ENCODE results near the gene POLR2E. TPM values are rescaled to one million over a fixed set of nuclear protein-coding genes. Genes with fewer than 3 reads are reported as not detected.
A peak's percentile ranks its signal among the peaks of the same experiment; 100 is the strongest.
"Not testable (repeated sequence)": the region's sequence is repeated elsewhere in the genome, so short reads cannot be mapped to it uniquely, and the experiment has no call there.

The POLR2E gene
- total RNA-seq, 4 donors from 2014 or later: 87.6 to 264 (median 163) TPM

DNA sequence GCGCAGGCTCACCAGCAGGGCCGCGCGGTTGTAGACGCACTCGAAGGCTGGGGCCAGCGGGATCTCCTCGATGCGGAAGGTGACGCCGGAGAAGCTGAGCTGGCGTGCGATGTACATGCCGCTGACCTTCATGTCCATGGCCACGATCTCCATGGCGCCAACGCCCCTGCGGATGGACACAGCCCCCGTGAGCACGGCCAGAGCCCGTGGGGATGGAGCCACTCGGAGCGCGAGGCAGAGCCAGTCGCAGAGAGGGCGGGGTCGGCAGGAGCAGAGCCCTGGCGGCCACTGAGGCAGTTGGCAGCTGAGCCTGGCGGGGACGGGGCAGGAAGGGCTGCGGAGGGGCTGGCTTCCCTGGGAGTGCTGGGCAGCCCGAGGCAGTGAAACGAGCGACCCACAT lies 23.8 kb upstream of the POLR2E start:
- intact Hi-C loops (cut with DNase I): no loop called here
- peaks cover 87 to 93% of the 10 kb centered on the region in 2 donors for H3K36me3 ChIP-seq
- peaks cover 0 to 2% of the 10 kb centered on the region in 2 donors for H3K4me1 ChIP-seq
- no peak overlapping the region for H3K27ac ChIP-seq
- TF ChIP-seq, protein P1, sequence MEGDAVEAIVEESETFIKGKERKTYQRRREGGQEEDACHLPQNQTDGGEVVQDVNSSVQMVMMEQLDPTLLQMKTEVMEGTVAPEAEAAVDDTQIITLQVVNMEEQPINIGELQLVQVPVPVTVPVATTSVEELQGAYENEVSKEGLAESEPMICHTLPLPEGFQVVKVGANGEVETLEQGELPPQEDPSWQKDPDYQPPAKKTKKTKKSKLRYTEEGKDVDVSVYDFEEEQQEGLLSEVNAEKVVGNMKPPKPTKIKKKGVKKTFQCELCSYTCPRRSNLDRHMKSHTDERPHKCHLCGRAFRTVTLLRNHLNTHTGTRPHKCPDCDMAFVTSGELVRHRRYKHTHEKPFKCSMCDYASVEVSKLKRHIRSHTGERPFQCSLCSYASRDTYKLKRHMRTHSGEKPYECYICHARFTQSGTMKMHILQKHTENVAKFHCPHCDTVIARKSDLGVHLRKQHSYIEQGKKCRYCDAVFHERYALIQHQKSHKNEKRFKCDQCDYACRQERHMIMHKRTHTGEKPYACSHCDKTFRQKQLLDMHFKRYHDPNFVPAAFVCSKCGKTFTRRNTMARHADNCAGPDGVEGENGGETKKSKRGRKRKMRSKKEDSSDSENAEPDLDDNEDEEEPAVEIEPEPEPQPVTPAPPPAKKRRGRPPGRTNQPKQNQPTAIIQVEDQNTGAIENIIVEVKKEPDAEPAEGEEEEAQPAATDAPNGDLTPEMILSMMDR (IDR thresholded peaks at IDR 0.05): no peak
- TF ChIP-seq POLR2A (IDR thresholded peaks at IDR 0.05): no peak
- no peaks in the 10 kb centered on the region for H3K9me3 ChIP-seq
- no peak overlapping the region for H3K4me3 ChIP-seq (replicated peaks in 1 of 3)
- H3K27me3 ChIP-seq: no peaks in the 10 kb centered on the region
- 92 to 96% methylated on average over 27 to 28 of the region's 34 CpGs for WGBS, 2 donors
- no peak for DNase-seq

DNA sequence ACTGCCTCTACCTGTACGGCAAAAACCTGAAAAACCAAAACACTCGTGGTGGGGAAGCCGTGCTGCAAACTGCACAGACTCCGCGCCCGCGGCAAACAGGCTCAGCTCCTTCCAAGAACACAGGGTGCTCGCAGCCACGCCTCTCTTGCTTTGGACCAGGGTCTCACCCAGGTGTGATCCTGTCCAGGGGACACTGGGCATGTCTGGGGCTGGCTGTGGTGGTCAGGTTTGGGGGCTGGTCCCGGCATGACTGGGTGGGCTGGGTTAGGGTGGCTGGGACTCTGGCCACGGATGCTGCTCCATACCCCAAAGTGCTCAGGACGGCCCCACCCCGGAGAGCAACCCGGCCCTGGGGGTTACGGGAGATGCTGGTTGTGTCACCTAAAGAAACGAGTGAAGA lies 22.5 kb upstream of the POLR2E start:
- no peak for TF ChIP-seq POLR2A (IDR thresholded peaks at IDR 0.05)
- TF ChIP-seq, protein P1 (IDR thresholded peaks at IDR 0.05): no peak
- WGBS, 2 donors: 93 to 97% methylated on average over 5 to 16 of the region's 16 CpGs

DNA sequence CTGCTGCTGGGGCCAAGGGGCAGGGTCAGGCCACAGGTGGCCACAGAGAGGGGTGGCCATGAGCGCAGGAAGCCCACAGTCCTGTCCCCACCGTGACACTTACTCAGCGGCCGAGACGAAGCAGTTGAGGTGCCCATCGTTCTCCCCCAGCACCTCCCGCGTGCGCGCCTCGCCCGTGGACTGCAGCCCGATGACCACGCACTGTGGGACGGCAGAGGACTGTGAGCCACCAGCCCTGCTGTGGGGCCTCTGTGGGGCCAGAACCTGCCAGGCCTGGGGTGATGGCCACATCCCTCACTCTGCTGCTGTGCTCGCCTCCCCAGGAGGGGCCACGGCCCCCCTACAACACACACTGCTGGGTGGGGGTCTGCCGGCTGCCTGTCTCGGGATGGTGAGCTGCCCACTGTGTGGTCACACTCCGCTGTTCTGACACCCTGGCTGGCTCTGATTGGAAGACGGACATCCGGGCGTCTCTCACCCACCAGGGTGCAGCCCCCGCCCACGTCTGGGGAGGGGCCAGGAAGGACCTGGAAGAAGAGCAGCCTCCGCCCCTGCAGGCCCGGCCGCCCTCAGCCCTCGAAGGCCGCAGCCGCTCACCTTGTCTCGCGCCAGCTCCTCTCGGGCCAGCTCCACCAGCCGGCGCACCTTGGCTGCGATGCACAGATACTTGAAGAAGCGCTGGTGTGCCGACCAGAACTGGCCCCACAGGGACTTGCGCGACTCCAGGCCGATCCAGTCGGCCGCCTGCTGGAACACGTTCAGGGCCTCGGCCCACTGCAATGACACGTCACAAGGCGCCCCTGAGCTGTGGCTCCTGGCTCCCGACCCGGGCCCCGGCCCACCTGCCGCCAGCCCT lies 21.8 kb upstream of the POLR2E start:
- no peaks in the 10 kb centered on the region for H3K27me3 ChIP-seq
- 83 to 89% methylated on average over 30 to 33 of the region's 52 CpGs for WGBS, 2 donors
- no peak overlapping the region for H3K4me3 ChIP-seq (replicated peaks in 1 of 3)
- H3K27ac ChIP-seq: peak overlapping the region in 2 of 3 donors; percentile 15 to 33
- peak; percentile 75 to 86 for DNase-seq
- H3K36me3 ChIP-seq: peaks cover 72 to 88% of the 10 kb centered on the region in 2 donors
- TF ChIP-seq POLR2A (IDR thresholded peaks at IDR 0.05): no peak
- TF ChIP-seq, protein P1 (IDR thresholded peaks at IDR 0.05): peak in 1 of 6 experiments; percentile 5
- no peaks in the 10 kb centered on the region for H3K9me3 ChIP-seq
- peaks cover 4 to 14% of the 10 kb centered on the region in 2 donors for H3K4me1 ChIP-seq
- intact Hi-C loops (cut with DNase I): no loop called here

More for the DNA sequence above, 22.5 kb upstream of the POLR2E start:
- Histone ChIP-seq H3K27me3 (no peaks in the 10 kb centered on the region), H3K4me1 (peaks cover 4 to 14% of the 10 kb centered on the region in 2 donors), H3K27ac (peak overlapping the region in 2 of 3 donors; percentile 15 to 33), H3K9me3 (no peaks in the 10 kb centered on the region), H3K4me3 (replicated peaks in 1 of 3) (no peak overlapping the region), H3K36me3 (peaks cover 76 to 88% of the 10 kb centered on the region in 2 donors)
- DNase-seq: no peak
- intact Hi-C loops (cut with DNase I): no loop called here

DNA sequence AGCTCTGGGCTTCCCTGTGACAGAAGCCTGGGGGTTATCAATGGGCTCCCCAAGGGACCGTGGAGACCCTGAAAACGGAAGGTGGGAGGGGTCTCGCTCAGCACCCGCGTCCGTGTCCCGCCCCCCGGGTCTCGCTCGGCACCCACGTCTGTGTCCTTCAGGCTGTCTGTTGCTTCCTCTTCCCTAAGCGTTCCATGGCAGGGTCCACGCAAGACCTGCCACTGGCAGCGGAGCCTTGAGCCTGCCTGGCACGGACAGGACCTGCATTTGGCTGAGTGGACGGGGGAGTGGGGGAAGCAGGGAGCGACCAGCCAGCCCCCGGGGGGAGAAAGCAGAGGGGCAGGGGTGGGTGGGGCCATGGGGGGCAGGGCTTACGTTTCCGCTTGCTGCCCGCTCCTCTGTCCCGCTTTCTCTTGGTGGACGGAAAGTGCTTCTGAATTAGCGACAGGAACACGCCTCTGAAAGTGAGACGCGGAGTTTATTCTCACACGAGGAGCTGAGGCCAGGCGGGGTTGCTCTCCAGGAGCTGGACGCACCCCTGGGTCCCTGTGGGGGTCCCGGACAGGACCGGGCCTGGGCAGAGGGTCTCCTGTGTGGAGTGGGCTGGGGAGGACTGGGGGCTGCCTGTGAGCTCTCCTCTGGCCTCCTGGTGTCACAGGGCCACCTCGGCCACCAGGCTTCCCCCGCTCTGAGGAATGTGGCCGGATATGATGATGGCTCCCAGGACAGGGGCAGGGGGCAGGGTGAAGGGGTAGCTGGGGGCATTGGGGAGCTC lies 20.7 kb upstream of the POLR2E start:
- TF ChIP-seq, protein P1 (IDR thresholded peaks at IDR 0.05): no peak
- TF ChIP-seq POLR2A (IDR thresholded peaks at IDR 0.05): no peak
- intact Hi-C loops (cut with DNase I): no loop called here
- Histone ChIP-seq H3K27me3 (no peaks in the 10 kb centered on the region), H3K9me3 (no peaks in the 10 kb centered on the region), H3K4me3 (replicated peaks in 1 of 3) (no peak overlapping the region), H3K36me3 (peaks cover 65 to 85% of the 10 kb centered on the region in 2 donors), H3K27ac (no peak overlapping the region), H3K4me1 (peaks cover 4 to 14% of the 10 kb centered on the region in 2 donors)
- 90 to 93% methylated on average over 16 to 32 of the region's 35 CpGs for WGBS, 2 donors
- no peak for DNase-seq

DNA sequence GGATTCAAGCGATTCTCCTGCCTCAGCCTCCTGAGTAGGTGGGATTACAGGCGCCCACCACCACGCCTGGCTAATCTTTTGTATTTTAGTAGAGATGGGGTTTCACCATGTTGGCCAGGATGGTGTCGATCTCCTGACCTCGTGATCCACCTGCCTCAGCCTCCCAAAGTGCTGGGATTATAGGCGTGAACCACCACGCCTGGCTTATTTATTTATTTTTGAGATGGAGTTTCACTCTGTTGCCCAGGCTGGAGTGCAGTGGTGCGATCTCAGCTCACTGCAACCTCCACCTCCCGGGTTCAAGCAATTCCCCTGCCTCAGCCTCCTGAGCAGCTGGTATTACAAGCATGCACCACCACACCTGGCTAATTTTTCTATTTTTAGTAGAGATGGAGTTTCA lies 19.6 kb upstream of the POLR2E start:
- H3K27me3 ChIP-seq; H3K4me3 ChIP-seq (replicated peaks in 1 of 3); H3K9me3 ChIP-seq; H3K27ac ChIP-seq; DNase-seq: not testable (repeated sequence)
- 95% methylated on average over 9 of the region's 9 CpGs for WGBS, 2 donors
- Histone ChIP-seq H3K36me3 (peaks cover 63 to 83% of the 10 kb centered on the region in 2 donors), H3K4me1 (peaks cover 4 to 14% of the 10 kb centered on the region in 2 donors)
- intact Hi-C loops (cut with DNase I): loop anchor here (5.0 kb wide), 1 partner anchor 78 kb away; no protein-coding TSS in a partner anchor
